Kidney tubule cell (primary cell): ENCODE measurements around the gene ITGBL1.
A peak's percentile ranks its signal among the peaks of the same experiment; 100 is the strongest.

ENCODE experiments used
- DNase-seq: peaks from one replicate; pipeline ENCODE4 v3.0.0-alpha.2; 2018; ENCODE audit warnings: low spot score

The ITGBL1 gene

DNA sequence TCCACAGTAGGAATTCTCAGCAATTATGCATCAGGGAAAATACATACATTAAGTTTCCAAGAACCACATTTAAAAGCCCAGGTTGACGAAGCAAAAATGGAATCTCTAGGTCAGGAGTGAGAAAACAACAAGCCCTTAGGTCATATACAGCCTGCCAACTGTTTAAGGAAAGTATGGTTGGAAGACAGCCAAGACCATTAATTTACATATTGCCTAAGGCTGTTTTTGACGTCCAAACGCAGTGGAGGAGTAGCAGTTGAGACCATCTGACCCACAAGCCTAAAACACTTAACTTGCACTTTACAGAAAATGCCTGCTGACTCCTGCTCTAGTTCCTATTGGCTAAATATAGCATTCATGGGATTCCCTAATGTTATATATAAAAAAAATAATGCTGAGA, 299.0 kb downstream of the ITGBL1 start:
- peak; percentile 63 for DNase-seq

DNA sequence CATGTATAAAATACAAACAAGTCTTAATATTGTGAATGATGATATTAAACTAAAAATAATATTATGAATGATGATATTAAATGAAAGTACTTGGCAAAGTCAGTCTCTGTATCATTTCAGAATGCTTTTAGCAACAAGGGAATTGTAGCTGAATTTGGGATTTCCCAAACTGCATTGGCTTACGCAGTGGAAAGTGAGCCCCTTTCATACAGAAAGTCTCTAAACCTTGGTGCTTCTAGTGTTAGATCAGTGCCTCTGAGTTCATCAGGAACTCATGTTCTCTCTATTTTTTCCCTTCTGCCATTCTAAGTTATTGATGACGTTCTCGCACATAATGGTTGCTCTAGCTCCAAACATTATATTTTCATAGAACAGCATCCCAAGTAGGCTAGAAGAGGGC, 300.0 kb downstream of the ITGBL1 start:
- no peak for DNase-seq

DNA sequence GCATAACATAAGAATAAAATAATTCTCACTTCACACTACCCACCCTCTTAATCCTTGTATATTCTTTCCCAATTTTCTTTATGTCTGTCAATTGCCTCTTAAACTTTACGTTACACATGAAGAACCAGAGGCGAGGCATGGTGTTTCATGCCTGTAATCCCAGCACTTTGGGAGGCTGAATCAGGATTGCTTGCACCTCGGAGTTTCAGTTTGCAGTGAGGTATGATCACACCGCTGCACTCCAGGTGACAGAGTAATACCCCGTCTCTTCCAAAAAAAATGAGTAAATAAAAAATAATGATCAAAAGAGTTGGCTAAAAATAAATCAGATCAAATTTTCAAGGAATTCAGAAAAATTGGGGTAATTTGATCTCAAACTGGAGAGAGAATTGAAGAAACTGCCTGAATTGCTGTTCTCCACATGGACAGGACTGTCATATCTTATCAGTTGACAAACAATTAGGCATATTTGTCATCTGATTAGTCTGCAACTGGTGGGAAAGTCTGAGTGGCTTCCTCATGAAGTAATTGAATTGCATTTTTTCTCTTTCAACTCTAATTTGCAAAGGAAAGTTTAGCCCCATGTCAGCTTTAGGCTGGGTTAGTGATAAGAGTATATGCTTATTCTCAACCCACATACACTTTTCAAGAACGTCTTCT, 302.9 kb downstream of the ITGBL1 start:
- DNase-seq, result no peak

DNA sequence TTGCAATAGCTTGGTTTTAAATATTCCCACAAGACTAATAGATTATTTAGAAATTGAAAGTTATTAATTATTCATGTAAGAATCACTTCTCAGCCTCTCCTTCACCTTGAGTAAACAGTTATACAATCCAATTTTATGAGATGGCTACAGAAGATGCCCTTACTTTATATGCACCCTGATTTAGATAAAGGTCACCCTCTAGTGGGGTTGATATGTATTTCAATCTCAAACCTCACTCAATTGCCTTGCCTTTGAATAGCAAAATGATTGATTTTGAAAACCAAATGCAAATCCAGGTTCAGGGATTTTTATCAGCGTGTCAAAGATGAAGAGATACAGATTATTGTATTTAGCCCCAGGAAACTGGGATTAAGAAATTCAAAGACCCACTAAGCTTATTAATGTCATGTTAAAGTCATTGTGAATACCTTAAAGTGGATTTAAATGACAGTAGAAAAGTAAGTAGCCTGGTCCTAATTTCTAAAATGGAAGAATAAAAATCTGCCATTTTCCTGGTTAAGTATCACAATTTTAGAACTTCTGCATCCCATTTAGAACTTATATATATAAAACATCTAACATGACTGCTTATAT, 305.1 kb downstream of the ITGBL1 start:
- DNase-seq, result peak; percentile 58

DNA sequence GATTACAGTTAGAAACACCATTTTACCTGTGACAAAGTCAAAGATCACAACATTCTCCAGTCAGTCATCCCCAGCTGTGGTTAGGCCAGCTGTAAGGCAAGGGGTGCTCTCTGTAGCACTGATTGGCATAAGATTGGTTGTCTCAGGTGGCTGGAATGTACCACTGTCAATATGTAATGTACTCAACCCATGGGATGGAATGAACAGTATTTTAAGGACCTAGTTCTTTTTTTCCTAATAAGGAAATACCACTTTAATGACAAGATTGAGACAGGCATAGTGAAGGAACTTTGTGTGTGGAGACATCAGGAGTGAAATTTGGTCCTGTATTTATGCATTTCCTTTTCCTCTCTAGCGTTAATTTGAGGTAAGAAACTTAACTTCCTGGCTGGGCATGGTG, 310.7 kb downstream of the ITGBL1 start:
- DNase-seq, result peak; percentile 89
